Ishikawa (cell line): ENCODE measurements around the gene NUDT4.

Source experiments
- CEBPB ChIP-seq: IDR thresholded peaks from 2 replicates; pipeline ENCODE4 v1.6.1; 2012
- CREB1 ChIP-seq: IDR thresholded peaks from 2 replicates; pipeline ENCODE4 v1.6.1; 2012; ENCODE audit warnings: low read depth
- EGR1 ChIP-seq: IDR thresholded peaks from 2 replicates; pipeline ENCODE4 v1.6.1; 2012
- EP300 ChIP-seq: IDR thresholded peaks from 2 replicates; pipeline ENCODE4 v1.6.1; 2012; ENCODE audit warnings: borderline replicate concordance
- FOXM1 ChIP-seq: IDR thresholded peaks from 2 replicates; pipeline ENCODE4 v1.6.1; 2012; ENCODE audit warnings: low read depth, borderline replicate concordance
- NFIC ChIP-seq: IDR thresholded peaks from 2 replicates; pipeline ENCODE4 v1.6.1; 2012
- RAD21 ChIP-seq: IDR thresholded peaks from 2 replicates; pipeline ENCODE4 v1.6.1; 2012; ENCODE audit warnings: low read depth
- REST ChIP-seq: IDR thresholded peaks from 2 replicates; pipeline ENCODE4 v1.6.1; 2012; ENCODE audit warnings: low read depth, mild to moderate bottlenecking
- TAF1 ChIP-seq: IDR thresholded peaks from 2 replicates; pipeline ENCODE4 v1.6.1; 2012; ENCODE audit warnings: low read depth, mild to moderate bottlenecking
- TCF12 ChIP-seq: IDR thresholded peaks from 2 replicates; pipeline ENCODE4 v1.6.1; 2012; ENCODE audit warnings: low read depth
- TEAD4 ChIP-seq: IDR thresholded peaks from 2 replicates; pipeline ENCODE4 v1.6.1; 2012
- YY1 ChIP-seq: IDR thresholded peaks from 2 replicates; pipeline ENCODE4 v1.6.1; 2012; ENCODE audit warnings: low read depth
- ZBTB7A ChIP-seq: IDR thresholded peaks from 2 replicates; pipeline ENCODE4 v1.6.1; 2012; ENCODE audit warnings: low read depth
- TF ChIP-seq, protein P1 (sequence below): IDR thresholded peaks from 2 replicates; pipeline ENCODE4 v1.6.1; 2012
- TF ChIP-seq, protein P2 (sequence below): IDR thresholded peaks from 2 replicates; pipeline ENCODE4 v1.6.1; 2012

Gene NUDT4

DNA sequence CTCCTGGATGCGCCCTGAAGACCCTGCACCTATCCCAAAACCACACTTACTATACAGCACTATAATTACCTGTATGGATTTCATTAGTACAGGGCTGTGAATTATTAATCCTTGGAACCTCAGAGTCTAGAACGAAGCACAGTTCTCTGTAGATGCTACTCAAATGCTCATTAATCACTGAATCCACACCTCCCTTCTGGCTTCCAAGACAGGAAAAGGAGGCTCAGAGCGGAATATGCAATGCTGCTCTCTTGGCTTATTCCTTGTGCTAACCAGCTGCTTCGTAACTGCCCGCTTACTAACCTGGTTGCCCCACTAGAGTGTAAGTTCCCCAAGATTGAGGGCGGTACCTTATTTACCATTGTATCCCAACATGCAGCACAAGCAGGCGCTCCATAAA, 39.1 kb upstream of the NUDT4 start:
- no peak for TF ChIP-seq RAD21

DNA sequence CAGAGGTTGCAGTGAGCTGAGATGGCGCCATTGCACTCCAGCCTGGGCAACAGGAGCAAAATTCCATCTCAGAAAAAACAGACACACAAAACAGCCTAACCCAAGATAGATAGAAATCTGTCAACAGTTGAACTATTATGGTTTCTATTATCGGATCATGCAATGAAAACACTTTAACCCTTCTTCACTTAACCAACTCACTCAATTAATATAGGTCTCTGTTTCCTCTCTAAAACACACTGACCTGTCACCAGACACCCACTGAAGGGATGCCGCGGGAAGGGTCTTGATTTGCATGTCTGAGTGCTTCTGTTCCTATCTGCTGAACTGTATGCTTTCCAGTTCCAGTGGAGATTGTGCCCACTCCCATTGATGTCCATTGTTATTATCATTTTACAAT, 38.0 kb upstream of the NUDT4 start:
- TF ChIP-seq ZBTB7A (no peak), TCF12 (no peak), YY1 (no peak), TEAD4 (no peak), REST (no peak), RAD21 (no peak)
- TF ChIP-seq, protein P1, sequence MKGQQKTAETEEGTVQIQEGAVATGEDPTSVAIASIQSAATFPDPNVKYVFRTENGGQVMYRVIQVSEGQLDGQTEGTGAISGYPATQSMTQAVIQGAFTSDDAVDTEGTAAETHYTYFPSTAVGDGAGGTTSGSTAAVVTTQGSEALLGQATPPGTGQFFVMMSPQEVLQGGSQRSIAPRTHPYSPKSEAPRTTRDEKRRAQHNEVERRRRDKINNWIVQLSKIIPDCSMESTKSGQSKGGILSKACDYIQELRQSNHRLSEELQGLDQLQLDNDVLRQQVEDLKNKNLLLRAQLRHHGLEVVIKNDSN = no peak

GRCh38 chr12:93341409-93342049, 36.2 kb upstream of the NUDT4 start:
- TF ChIP-seq ZBTB7A = no peak
- no peak for TF ChIP-seq RAD21
- TF ChIP-seq TEAD4 = no peak
- no peak for TF ChIP-seq CEBPB
- TF ChIP-seq, protein P2, sequence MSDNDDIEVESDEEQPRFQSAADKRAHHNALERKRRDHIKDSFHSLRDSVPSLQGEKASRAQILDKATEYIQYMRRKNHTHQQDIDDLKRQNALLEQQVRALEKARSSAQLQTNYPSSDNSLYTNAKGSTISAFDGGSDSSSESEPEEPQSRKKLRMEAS = no peak
- no peak for TF ChIP-seq YY1
- no peak for TF ChIP-seq TAF1
- TF ChIP-seq FOXM1 = no peak

DNA sequence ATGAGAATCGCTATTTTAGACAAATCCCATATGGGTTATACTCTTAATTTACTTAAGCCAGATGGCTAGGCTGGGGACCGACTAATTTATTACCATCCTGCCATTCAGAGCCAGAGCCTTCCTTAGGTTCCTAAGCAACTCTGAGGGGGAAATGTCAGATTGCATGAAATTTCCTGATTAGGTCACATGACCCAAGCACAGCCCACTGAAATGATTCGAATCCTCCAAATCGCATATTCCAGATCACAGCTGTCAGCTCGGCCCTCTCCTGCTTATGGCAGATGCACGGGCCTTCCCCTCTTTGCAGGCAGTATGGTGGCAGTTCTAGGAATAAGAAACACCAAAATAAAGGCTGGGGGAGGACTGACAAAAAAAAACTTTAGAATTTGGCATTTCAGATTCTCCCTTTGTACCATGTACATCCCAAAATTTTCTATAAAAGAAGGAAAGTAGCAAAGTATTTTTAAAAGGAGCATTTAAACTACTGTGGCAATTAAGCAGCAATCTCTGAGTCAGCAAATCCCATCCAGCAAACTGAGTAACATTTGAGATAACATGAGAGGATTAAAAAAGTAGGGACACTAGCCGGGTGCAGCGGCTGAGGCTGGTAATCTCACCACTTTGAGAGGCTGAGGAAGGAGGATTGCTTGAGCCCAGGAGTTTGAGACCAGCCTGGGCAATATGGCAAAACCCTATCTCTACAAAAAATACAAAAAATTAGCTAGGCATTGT, 30.5 kb upstream of the NUDT4 start:
- TF ChIP-seq, protein P1 = no peak
- TF ChIP-seq TAF1 (no peak), RAD21 (no peak), TEAD4 (no peak), EP300 (no peak), CEBPB (no peak), CREB1 (no peak), EGR1 (no peak), REST (no peak)
- TF ChIP-seq, protein P2 = no peak

DNA sequence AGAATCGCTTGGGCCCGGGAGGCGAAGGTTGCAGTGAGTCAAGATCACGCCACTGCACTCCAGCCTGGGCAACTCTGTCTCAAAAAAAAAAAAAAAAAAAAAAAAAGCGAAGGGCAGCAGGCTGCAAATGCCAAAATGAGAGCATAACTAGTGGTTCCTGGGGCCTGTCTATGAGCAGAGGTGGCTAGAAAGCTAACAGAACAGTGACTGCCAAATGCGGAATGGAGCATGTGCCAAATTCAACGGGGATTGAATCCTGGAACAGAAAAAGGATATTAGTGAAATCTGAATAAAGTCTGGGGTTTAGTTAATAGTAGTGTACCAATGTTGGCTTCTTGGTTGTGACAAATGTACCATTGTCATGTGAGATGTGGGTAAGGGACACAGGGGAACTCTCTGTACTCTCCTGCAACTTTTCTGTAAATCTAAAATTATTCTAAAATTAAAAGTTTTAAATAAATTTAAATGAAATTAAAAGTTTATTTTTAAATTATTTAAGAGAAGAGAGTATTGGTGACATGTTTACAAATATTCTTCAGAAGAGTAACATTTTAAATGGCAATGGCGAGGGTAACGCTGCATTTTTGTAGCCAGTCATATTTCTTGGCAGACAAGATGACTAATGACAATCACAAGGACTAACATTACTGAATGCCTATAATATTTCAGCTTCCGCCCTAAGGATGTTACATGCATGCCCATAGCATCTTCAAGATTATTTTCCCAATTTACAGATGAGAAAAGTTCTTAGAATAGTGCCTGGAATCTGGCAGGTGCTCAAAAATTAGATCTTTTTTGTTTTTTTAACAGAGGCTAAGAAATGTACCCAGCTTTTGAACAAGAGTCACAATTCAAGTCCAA, 28.9 kb upstream of the NUDT4 start:
- TF ChIP-seq EGR1 (no peak), TAF1 (no peak), FOXM1 (no peak), CREB1 (no peak), RAD21 (no peak), REST (no peak), CEBPB (no peak), EP300 (no peak), YY1 (no peak), TCF12 (no peak), ZBTB7A (no peak), TEAD4 (no peak), NFIC (no peak)
- TF ChIP-seq, protein P2 = no peak
- TF ChIP-seq, protein P1 = no peak
